Measurements from ENCODE around the gene KLHL6. TPM values are rescaled to one million over a fixed set of nuclear protein-coding genes. Genes with fewer than 3 reads are reported as not detected.

KLHL6 gene
- total RNA-seq, 4 donors from 2014 or later: 2.1 to 4.5 (median 3.0) TPM

GRCh38 chr3:183492849-183493179, 62.7 kb downstream of the KLHL6 start:
- Histone ChIP-seq H3K27ac (no peak overlapping the region), H3K27me3 (no peaks in the 10 kb centered on the region), H3K9me3 (peaks cover 0 to 4% (median 0%) of the 10 kb centered on the region in 4 donors), H3K4me1 (no peaks in the 10 kb centered on the region), H3K4me3 (no peak overlapping the region), H3K36me3 (no peaks in the 10 kb centered on the region)
- TF ChIP-seq EP300 (IDR thresholded peaks at IDR 0.05) (no peak), CTCF (IDR thresholded peaks at IDR 0.05) (no peak), POLR2A (IDR thresholded peaks at IDR 0.05) (no peak)
- WGBS, 2 donors: 59 to 67% methylated on average over 4 of the region's 4 CpGs
- no peak for DNase-seq (ENCODE audit: low spot score in 2 of 2)

DNA sequence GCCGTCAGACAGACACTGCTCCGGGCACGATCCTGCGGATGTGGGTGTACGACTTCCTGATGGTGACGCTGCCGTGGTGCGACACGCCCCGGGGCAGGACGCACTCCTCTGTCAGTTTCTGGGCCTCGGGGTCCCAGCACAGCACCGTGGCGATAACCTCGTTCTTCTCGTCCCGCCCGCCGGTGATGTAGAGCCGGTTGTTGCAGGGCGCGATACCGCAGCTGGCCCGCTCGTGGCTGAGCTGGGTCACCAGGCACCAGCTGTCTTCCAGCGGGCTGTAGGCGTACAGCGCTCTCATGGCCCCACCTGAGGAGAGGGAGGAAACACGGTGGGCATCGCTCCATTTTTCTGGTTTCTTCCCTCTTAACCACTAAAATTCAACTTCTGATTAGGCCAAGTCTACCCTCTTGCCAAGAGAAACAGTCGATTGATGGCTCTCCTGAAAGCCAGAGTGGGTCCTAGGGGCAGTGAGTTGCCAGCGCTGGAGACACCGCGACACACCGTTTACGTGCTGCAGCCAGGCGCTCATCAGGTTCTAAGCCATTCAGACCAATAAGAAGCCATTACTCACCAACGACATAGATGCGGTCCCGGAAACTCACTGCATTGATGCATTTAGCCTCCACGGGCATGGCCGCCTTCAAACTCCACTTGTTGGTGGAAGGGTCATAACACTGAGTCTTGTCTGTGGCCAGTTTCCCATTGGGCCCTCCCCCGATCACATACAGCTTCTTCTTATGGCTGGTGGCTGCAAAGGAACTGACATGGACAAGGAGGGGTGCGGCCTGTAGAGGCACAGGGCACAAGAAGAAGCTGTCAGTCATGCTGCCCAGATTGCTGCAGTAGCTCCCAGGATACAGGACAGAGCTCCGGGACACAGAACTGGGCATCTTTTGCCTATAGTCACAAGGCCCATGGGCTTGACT, 63.3 kb downstream of the KLHL6 start:
- Histone ChIP-seq H3K4me1 (no peaks in the 10 kb centered on the region), H3K9me3 (peaks cover 0 to 4% (median 0%) of the 10 kb centered on the region in 4 donors), H3K36me3 (no peaks in the 10 kb centered on the region), H3K27ac (no peak overlapping the region), H3K27me3 (no peaks in the 10 kb centered on the region), H3K4me3 (no peak overlapping the region)
- WGBS, 2 donors: 93 to 94% methylated on average over 41 of the region's 45 CpGs
- no peak for DNase-seq (ENCODE audit: low spot score in 2 of 2)
- TF ChIP-seq EP300 (IDR thresholded peaks at IDR 0.05) (no peak), POLR2A (IDR thresholded peaks at IDR 0.05) (no peak), CTCF (IDR thresholded peaks at IDR 0.05) (no peak)

GRCh38 chr3:183491109-183491922, 64.2 kb downstream of the KLHL6 start:
- no peaks in the 10 kb centered on the region for H3K36me3 ChIP-seq
- no peak for TF ChIP-seq CTCF (IDR thresholded peaks at IDR 0.05)
- no peak for TF ChIP-seq POLR2A (IDR thresholded peaks at IDR 0.05)
- TF ChIP-seq EP300 (IDR thresholded peaks at IDR 0.05): no peak
- no peaks in the 10 kb centered on the region for H3K27me3 ChIP-seq
- H3K27ac ChIP-seq: no peak overlapping the region
- 92 to 95% methylated on average over 23 of the region's 23 CpGs for WGBS, 2 donors
- no peaks in the 10 kb centered on the region for H3K4me1 ChIP-seq
- no peak overlapping the region for H3K4me3 ChIP-seq
- DNase-seq (ENCODE audit: low spot score in 2 of 2): no peak
- peaks cover 0 to 4% (median 0%) of the 10 kb centered on the region in 4 donors for H3K9me3 ChIP-seq

DNA sequence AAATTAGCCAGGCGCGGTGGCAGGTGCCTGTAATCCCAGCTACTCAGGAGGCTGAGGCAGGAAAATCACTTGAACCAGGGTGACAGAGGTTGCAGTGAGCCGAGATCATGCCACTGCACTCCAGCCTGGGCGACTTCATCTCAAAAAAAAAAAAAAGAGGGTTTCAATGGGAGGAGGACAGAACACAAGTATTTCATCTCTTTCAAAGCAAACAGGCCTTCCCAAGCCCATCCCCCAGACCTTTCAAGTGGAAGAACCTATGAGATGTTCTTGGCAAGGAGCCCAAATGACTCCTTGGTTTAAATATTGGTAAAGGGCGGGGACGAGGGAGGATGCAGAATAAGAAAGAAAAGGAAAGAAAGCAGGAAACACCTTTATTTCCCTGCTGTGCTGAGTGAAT, 64.9 kb downstream of the KLHL6 start:
- Histone ChIP-seq H3K9me3 (peaks cover 0 to 1% (median 0%) of the 10 kb centered on the region in 4 donors), H3K27me3 (no peaks in the 10 kb centered on the region), H3K4me3 (no peak overlapping the region), H3K4me1 (no peaks in the 10 kb centered on the region), H3K27ac (no peak overlapping the region), H3K36me3 (no peaks in the 10 kb centered on the region)
- DNase-seq (ENCODE audit: low spot score in 2 of 2): no peak
- WGBS, 2 donors: 75 to 83% methylated on average over 6 of the region's 6 CpGs
- TF ChIP-seq EP300 (IDR thresholded peaks at IDR 0.05) (no peak), POLR2A (IDR thresholded peaks at IDR 0.05) (no peak), CTCF (IDR thresholded peaks at IDR 0.05) (no peak)

GRCh38 chr3:183490211-183490601, 65.3 kb downstream of the KLHL6 start:
- no peak overlapping the region for H3K27ac ChIP-seq
- WGBS, 2 donors: 89 to 95% methylated on average over 9 of the region's 9 CpGs
- no peaks in the 10 kb centered on the region for H3K27me3 ChIP-seq
- H3K4me1 ChIP-seq: no peaks in the 10 kb centered on the region
- TF ChIP-seq EP300 (IDR thresholded peaks at IDR 0.05) (no peak), CTCF (IDR thresholded peaks at IDR 0.05) (no peak), POLR2A (IDR thresholded peaks at IDR 0.05) (no peak)
- DNase-seq (ENCODE audit: low spot score in 2 of 2): no peak
- H3K36me3 ChIP-seq: no peaks in the 10 kb centered on the region
- H3K9me3 ChIP-seq: no peaks in the 10 kb centered on the region
- no peak overlapping the region for H3K4me3 ChIP-seq

All from tibial nerve (tissue), 4 donors.